Thoracic aorta (tissue), 2 donors: ENCODE results near the gene GTF3C5. TPM values are rescaled to one million over a fixed set of nuclear protein-coding genes. Genes with fewer than 3 reads are reported as not detected.

Source experiments
- ATAC-seq: fragments of 150-250 bp; one replicate; pipeline ENCODE4 v1.8.0; 2017; ENCODE audit warnings: low read depth; ENCODE audit not compliant: insufficient number of reproducible peaks, low FRiP score
- DNase-seq: peaks from one replicate; pipeline ENCODE4 v3.0.0-alpha.2; 2020; ENCODE audit warnings: low spot score
- H3K27ac ChIP-seq, 2 donors: fragments of 200-600 bp; sonication (generic); 1 replicate in 1 of 2; 2 replicates in 1 of 2; pipeline ENCODE4 v1.5.1; 2016; ENCODE audit warnings: mild to moderate bottlenecking in 2 of 2, moderate library complexity in 2 of 2
- H3K27me3 ChIP-seq: fragments of 200-600 bp; sonication (generic); replicated peaks from 2 replicates; pipeline ENCODE4 v1.6.0; 2016; ENCODE audit warnings: mild to moderate bottlenecking; ENCODE audit not compliant: insufficient read depth
- H3K36me3 ChIP-seq: fragments of 200-600 bp; sonication (generic); one replicate; pipeline ENCODE4 v1.5.1; 2016
- H3K4me1 ChIP-seq, 2 donors: fragments of 200-600 bp; sonication (generic); 1 replicate in 1 of 2; 2 replicates in 1 of 2; pipeline versions ENCODE4 v1.5.1 to v1.6.0; 2016; ENCODE audit warnings: low read depth in 2 of 2, mild to moderate bottlenecking in 1 of 2; ENCODE audit not compliant: control insufficient read depth in 1 of 2
- H3K4me3 ChIP-seq: fragments of 200-600 bp; sonication (generic); 2 replicates; pipeline ENCODE4 v1.5.1; 2016; ENCODE audit warnings: mild to moderate bottlenecking
- H3K9me3 ChIP-seq: fragments of 200-600 bp; sonication (generic); 2 replicates; pipeline ENCODE4 v1.5.1; 2016
- total RNA-seq, 2 donors: library from RNA; depleted of rRNA; stranded (reverse); fragments of >200 nt; gene quantifications; one replicate each; pipeline versions ENCODE4 v1.1.0 to v1.2.3, GENCODE V29; 2016
- TF ChIP-seq, protein P1 (sequence below): fragments of 200-600 bp; sonication (generic); IDR thresholded peaks from one replicate; pipeline ENCODE4 v1.5.1; 2019; ENCODE audit warnings: antibody characterized with exemption

GTF3C5 gene
- total RNA-seq, 2 donors from 2014 or later = 40.6 to 54.3 TPM

DNA sequence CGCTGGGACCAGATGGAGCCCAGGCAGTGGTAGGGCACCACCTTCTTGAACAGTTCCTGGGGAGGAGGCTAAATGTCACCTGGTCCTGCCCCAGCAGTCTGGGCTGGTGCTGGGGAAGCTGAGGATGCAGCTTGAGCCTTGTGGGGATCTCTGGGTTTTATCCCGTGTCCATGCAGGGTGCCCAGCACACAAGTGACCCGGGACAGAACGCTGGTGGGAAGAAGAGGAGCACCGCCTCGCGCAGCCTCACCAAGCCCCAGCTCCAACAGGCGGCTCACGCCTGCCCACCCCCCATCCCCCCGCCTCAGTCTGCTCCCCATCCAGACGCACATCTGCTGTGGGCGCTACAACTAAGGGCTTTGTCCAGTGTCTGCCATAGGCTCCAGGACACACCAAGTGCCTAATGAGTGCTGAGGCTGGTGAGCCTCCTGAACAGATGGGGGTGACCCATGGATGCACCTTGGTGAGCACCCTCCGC is 76.5 kb downstream of the GTF3C5 start:
- Histone ChIP-seq H3K4me1 (no peaks in the 10 kb centered on the region), H3K4me3 (no peak overlapping the region), H3K27ac (no peak overlapping the region), H3K36me3 (peaks cover 66% of the 10 kb centered on the region), H3K9me3 (no peaks in the 10 kb centered on the region), H3K27me3 (no peaks in the 10 kb centered on the region)
- TF ChIP-seq, protein P1, sequence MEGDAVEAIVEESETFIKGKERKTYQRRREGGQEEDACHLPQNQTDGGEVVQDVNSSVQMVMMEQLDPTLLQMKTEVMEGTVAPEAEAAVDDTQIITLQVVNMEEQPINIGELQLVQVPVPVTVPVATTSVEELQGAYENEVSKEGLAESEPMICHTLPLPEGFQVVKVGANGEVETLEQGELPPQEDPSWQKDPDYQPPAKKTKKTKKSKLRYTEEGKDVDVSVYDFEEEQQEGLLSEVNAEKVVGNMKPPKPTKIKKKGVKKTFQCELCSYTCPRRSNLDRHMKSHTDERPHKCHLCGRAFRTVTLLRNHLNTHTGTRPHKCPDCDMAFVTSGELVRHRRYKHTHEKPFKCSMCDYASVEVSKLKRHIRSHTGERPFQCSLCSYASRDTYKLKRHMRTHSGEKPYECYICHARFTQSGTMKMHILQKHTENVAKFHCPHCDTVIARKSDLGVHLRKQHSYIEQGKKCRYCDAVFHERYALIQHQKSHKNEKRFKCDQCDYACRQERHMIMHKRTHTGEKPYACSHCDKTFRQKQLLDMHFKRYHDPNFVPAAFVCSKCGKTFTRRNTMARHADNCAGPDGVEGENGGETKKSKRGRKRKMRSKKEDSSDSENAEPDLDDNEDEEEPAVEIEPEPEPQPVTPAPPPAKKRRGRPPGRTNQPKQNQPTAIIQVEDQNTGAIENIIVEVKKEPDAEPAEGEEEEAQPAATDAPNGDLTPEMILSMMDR = no peak
- no peak for DNase-seq
- ATAC-seq = no peak

Other genes starting within 250 kb of the GTF3C5 start
- gene AK8, start 152.7 kb upstream of the GTF3C5 start, total RNA-seq = under 1 TPM; 0.42 to 0.54 TPM
- 1 to 10 TPM; 2.2 to 8.1 TPM for gene SPACA9, start 152.1 kb upstream of the GTF3C5 start, total RNA-seq
- 10 to 100 TPM; 36.1 to 65.4 TPM for gene TSC1, start 86.4 kb upstream of the GTF3C5 start, total RNA-seq
- not detected for gene GFI1B, start 52.3 kb upstream of the GTF3C5 start, total RNA-seq
- 1 to 10 TPM in 1 of 2 donors, under 1 TPM in 1; 0.78 to 5.3 TPM for gene CEL, start 31.0 kb downstream of the GTF3C5 start, total RNA-seq
- 10 to 100 TPM; 30.3 to 98.8 TPM for gene RALGDS, start 90.2 kb downstream of the GTF3C5 start, total RNA-seq
- gene GBGT1, start 132.9 kb downstream of the GTF3C5 start, total RNA-seq = 10 to 100 TPM; 45.5 to 46.8 TPM
- not detected for gene OBP2B, start 178.3 kb downstream of the GTF3C5 start, total RNA-seq
- gene ABO, start 244.2 kb downstream of the GTF3C5 start, total RNA-seq = under 1 TPM; 0.14 to 0.21 TPM